ENCODE data around the gene KCNQ1. TPM values are rescaled to one million over a fixed set of nuclear protein-coding genes. Genes with fewer than 3 reads are reported as not detected.

The KCNQ1 gene
- total RNA-seq, 1 experiment from 2014 or later: not detected

DNA sequence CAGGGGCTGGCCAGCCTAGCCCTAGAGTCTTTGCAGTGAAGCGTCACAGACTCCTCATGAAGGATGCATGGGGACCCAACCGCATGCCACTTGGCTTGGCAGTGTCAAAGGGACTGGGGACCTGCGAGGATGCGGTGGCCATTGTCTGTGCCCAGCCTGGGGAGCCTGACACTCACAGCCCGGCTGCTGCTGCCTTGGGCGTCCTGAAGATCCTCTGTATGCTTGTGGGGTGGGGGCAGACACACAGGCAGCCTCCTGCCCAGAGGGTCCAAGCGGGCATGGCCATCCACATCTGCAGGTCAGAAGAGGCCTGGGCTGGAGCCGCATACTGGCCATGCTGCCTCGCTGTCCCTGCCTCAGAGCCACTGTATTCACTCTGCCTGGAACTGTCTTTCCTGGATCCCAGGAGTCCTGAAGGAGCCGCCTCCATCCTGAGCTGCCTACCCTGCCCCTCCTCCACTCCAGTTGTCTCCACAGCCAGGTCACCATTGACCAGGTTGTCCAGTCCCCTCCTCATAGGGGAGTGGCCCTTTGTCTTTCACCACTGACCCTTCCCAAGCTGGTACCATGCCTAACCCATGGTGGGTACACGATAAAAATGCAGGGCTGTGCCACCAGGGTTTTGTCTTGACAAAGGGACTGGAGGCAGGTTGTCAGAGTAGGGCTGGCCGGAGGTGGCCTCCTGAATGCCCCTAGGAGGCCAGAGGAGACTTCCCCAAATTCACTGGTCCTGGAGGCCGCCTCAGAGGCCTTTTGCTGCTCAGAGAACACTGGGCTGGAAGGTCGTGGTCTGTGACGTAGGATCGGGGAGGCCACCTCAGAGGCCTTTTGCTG is 148.0 kb downstream of the KCNQ1 start:
- Mint-ChIP-seq H3K36me3 (ENCODE audit: insufficient read depth, unreplicated experiment) (no peaks in the 10 kb centered on the region), H3K27ac (ENCODE audit: low read depth, unreplicated experiment) (no peak overlapping the region), H3K4me1 (ENCODE audit: insufficient read depth, unreplicated experiment) (no peaks in the 10 kb centered on the region), H3K4me3 (ENCODE audit: unreplicated experiment) (no peak overlapping the region), H3K27me3 (ENCODE audit: insufficient read depth, unreplicated experiment) (peaks cover 40% of the 10 kb centered on the region), H3K9me3 (ENCODE audit: unreplicated experiment) (no peaks in the 10 kb centered on the region)
- no TSS peak for BruUV-seq (replicated peaks)
- intact Hi-C loops (cut with micrococcal nuclease): no loop called here
- ChIA-PET POLR2A (no interaction called here), CTCF (no interaction called here)
- DNase-seq (ENCODE audit: unreplicated experiment): no peak
- TF ChIP-seq, protein P1, sequence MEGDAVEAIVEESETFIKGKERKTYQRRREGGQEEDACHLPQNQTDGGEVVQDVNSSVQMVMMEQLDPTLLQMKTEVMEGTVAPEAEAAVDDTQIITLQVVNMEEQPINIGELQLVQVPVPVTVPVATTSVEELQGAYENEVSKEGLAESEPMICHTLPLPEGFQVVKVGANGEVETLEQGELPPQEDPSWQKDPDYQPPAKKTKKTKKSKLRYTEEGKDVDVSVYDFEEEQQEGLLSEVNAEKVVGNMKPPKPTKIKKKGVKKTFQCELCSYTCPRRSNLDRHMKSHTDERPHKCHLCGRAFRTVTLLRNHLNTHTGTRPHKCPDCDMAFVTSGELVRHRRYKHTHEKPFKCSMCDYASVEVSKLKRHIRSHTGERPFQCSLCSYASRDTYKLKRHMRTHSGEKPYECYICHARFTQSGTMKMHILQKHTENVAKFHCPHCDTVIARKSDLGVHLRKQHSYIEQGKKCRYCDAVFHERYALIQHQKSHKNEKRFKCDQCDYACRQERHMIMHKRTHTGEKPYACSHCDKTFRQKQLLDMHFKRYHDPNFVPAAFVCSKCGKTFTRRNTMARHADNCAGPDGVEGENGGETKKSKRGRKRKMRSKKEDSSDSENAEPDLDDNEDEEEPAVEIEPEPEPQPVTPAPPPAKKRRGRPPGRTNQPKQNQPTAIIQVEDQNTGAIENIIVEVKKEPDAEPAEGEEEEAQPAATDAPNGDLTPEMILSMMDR (IDR thresholded peaks at IDR 0.05; ENCODE audit: unreplicated experiment): no peak

DNA sequence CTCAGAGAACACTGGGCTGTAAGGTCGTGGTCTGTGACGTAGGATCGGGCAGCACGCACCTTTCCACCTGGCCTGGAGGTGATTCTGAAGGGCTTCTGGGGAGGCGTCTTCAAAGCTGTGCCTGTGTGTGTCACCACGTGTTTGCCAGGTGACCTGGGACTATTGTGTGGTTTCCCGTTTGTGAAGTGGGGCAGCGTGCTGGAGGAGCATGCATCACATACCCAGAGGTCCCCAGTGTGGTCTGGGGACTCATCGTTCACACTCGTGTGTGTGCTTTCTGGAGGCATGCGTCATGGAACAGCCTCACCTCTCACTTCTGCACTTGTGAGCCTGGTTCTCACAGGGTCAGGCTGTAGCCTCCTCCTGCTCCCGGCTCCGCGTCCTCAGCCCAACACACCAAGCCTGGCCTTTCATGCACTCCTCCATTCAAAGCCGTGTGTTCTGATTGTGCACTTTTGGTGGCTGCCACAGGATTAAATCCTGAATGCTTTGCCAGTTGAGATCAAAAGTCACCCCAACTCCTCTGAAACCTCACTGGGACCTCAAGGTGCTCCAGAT is 148.7 kb downstream of the KCNQ1 start:
- no peaks in the 10 kb centered on the region for H3K4me1 Mint-ChIP-seq (ENCODE audit: insufficient read depth, unreplicated experiment)
- no peak overlapping the region for H3K27ac Mint-ChIP-seq (ENCODE audit: low read depth, unreplicated experiment)
- H3K27me3 Mint-ChIP-seq (ENCODE audit: insufficient read depth, unreplicated experiment): peaks cover 40% of the 10 kb centered on the region
- intact Hi-C loops (cut with micrococcal nuclease): no loop called here
- ChIA-PET POLR2A (no interaction called here), CTCF (no interaction called here)
- H3K9me3 Mint-ChIP-seq (ENCODE audit: unreplicated experiment): no peaks in the 10 kb centered on the region
- TF ChIP-seq, protein P1 (IDR thresholded peaks at IDR 0.05; ENCODE audit: unreplicated experiment): no peak
- no peaks in the 10 kb centered on the region for H3K36me3 Mint-ChIP-seq (ENCODE audit: insufficient read depth, unreplicated experiment)
- no peak overlapping the region for H3K4me3 Mint-ChIP-seq (ENCODE audit: unreplicated experiment)
- DNase-seq (ENCODE audit: unreplicated experiment): no peak
- no TSS peak for BruUV-seq (replicated peaks)

DNA sequence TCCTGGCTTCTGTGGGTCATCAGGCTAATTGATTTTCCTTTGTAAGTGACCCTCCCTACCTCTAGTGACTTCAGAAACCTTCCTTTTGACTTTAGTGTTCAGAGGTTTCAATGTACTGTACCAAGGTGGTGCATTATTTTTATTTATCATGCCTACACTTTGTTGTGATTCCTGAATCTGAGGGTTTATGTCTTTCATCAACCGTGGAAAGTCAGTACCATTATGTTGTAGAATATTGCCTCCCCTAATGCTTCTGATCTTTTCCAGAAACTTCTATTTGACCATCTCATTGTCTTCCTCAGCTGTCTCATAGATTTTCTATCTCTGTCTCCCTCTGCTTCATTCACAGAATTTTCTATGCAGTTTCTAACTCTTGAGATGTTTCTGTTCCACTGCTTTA is 149.5 kb downstream of the KCNQ1 start:
- Mint-ChIP-seq H3K9me3 (ENCODE audit: unreplicated experiment) (no peaks in the 10 kb centered on the region), H3K4me1 (ENCODE audit: insufficient read depth, unreplicated experiment) (no peaks in the 10 kb centered on the region), H3K36me3 (ENCODE audit: insufficient read depth, unreplicated experiment) (no peaks in the 10 kb centered on the region), H3K27ac (ENCODE audit: low read depth, unreplicated experiment) (no peak overlapping the region), H3K4me3 (ENCODE audit: unreplicated experiment) (no peak overlapping the region), H3K27me3 (ENCODE audit: insufficient read depth, unreplicated experiment) (peaks cover 40% of the 10 kb centered on the region)
- CTCF ChIA-PET: no interaction called here
- POLR2A ChIA-PET: no interaction called here
- intact Hi-C loops (cut with micrococcal nuclease): no loop called here
- no peak for DNase-seq (ENCODE audit: unreplicated experiment)
- no TSS peak for BruUV-seq (replicated peaks)
- TF ChIP-seq, protein P1 (IDR thresholded peaks at IDR 0.05; ENCODE audit: unreplicated experiment): no peak

DNA sequence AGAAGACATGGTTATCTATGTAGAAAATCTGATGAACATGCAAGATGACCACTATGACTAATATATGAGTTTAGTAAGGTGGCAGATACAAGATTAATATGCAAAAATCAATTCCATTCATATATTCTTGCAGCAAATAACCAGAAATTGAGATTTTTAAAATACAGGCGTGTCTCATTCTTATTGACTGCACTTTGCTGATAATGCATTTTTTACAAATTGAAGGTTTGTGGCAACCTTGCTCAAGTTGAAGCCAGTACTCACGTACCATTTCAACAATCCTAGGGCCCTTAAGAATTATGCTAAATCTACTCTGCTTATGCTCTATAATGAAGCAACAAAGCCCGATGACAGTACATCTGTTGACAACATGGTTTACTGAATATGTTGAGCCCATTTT is 150.4 kb downstream of the KCNQ1 start:
- Mint-ChIP-seq H3K27ac (ENCODE audit: low read depth, unreplicated experiment) (no peak overlapping the region), H3K4me3 (ENCODE audit: unreplicated experiment) (no peak overlapping the region), H3K4me1 (ENCODE audit: insufficient read depth, unreplicated experiment) (no peaks in the 10 kb centered on the region), H3K9me3 (ENCODE audit: unreplicated experiment) (no peaks in the 10 kb centered on the region), H3K27me3 (ENCODE audit: insufficient read depth, unreplicated experiment) (peaks cover 48% of the 10 kb centered on the region), H3K36me3 (ENCODE audit: insufficient read depth, unreplicated experiment) (no peaks in the 10 kb centered on the region)
- BruUV-seq (replicated peaks): no TSS peak
- intact Hi-C loops (cut with micrococcal nuclease): no loop called here
- CTCF ChIA-PET: no interaction called here
- TF ChIP-seq, protein P1 (IDR thresholded peaks at IDR 0.05; ENCODE audit: unreplicated experiment): no peak
- DNase-seq (ENCODE audit: unreplicated experiment): no peak
- POLR2A ChIA-PET: no interaction called here

Measured in MCF 10A (cell line).